Mucosa of gallbladder (tissue), 1 donor: ENCODE measurements around the gene RPP38. TPM values are rescaled to one million over a fixed set of nuclear protein-coding genes. Genes with fewer than 3 reads are reported as not detected.

Source experiments
- DNase-seq: peaks from one replicate; pipeline ENCODE4 v3.0.0-alpha.2; 2020; ENCODE audit warnings: low spot score
- total RNA-seq: library from RNA; stranded (reverse); gene quantifications from one replicate; pipeline ENCODE4 v1.2.1, GENCODE V29; 2021
- donor health status: DM: no; HTN: no; CAD: no.

The RPP38 gene
- total RNA-seq, 1 donor from 2014 or later = 15.4 TPM

DNA sequence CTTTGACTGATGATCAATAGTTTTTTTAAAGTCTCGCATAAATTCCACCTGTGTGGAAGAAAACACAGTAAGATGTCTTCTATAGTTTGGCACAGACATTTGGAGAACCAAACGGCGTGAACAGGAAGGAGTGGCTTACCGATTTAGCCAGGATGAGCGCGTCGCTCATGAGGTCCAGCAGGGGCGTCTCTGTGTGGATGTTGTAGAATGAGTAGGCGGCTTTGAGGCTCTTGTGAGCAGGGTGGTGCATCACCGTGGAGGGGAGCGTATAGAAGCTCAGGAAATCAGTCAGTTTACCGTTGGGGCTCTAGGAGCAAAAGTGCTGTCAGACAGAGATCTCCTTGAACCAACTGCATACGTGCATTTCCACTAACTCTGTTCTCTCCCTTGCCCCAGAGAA is 15.5 kb downstream of the RPP38 start:
- DNase-seq = no peak

DNA sequence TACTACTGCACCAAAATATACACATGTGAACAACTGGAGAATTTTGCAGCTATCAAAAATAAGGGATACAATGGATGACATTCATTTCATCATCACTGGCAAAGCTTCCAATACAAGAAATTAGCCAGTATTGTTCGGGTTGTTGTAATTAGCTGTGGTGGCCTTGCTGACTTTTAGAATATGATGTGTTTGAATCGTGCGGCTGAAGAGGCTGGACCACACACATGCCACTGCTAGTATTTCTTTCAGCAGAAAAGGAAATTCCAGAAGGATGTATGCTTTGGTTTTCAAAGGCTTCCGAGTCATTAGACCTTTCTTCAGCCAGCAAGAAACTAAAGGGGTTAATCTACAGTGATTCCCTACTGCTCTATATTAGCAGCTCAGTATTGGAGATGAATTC is 16.6 kb downstream of the RPP38 start:
- no peak for DNase-seq

DNA sequence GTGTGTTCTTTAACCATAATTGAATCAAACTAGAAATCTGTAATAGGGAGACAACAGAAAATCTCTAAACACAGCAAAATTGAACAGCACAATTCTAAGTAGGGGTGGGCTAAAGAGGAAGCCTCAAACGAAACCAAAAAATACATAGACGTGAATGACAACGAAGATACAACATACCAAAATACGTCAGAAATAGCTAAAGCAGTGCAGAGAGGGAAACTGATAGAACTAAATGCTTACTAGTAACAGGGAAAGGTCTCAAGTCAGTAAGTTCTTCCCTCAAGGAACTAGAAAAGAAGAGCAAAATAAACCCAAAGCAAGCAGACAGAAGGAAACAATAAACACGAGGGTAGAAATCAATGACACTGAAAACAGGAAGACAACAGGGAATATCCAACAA is 19.1 kb downstream of the RPP38 start:
- no peak for DNase-seq

DNA sequence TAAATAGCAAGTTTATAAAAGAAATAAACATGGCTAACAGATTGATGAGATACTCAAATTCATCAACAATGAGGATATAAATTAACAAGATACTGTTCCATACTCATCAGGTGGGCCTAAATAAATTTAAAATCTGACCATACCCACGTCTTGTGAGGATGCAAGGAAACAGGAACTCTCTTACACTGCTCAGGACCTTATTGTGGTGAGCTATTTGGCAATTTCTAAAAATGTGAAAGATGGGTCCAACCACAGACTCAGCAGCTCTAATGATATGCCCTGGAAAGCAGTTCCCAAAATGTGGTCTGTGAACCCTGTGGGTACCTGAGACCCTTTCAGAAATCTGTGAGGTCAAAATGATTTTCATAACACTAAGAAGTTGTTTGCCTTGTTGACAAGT is 21.5 kb downstream of the RPP38 start:
- no peak for DNase-seq

DNA sequence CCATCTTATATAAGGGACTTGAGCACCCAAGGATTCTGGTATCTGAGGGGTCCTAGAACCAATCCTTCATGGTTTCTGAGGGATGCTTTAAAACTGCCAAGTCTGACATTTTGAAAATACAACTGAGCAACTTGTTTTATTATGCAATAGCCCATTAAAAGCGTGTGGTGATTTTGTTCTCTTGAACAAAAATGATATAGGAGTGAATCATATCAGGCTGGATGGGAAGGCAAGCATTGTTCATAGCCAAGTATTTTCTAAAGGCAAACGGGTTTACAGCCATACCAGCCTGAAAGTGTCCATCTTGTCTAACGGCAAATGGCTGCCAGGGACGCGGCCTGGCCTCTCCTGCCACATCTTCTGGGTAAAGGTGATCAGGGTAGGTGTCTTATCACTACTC is 23.4 kb downstream of the RPP38 start:
- DNase-seq = no peak

DNA sequence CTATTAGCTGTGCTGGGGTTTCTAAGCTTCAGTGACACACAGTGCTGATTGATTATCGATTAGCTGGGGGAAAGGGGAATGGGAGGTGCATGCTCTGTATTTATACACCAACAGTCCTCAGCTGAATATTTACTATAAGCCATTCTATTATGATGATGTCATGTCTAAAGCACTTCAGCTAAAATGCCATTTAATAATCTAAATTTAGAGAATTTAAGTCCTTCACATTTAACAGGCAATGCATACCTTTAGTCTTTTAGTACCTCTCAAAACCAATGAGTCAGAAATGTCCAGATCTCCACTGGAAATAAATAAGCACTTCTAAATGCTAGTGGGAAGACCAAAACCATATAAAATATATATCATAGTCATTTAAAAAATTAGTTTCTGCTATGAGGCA is 24.6 kb downstream of the RPP38 start:
- DNase-seq = no peak

DNA sequence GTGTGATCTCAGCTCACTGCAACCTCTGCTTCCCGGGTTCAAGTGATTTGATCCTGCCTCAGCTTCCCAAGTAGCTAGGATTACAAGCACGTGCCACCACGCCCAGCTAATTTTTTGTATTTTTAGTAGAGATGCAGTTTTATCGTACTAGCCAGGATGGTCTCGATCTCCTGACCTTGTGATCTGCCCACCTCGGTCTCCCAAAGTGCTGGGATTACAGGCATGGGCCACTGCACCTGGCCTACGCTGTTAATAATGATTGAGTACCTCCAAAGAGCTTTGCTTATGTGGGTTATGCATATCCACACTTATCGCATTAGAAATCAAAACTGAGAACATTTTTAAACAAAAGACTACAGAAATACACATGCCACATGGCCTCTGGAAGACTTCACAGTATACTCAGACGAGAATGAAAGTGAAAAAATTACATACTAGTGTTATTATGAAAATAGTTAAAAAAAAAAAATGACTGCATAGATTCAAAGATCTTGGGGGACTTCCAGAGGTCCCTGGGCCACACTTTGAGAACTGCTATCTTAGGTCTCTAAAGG is 25.4 kb downstream of the RPP38 start:
- DNase-seq = no peak

DNA sequence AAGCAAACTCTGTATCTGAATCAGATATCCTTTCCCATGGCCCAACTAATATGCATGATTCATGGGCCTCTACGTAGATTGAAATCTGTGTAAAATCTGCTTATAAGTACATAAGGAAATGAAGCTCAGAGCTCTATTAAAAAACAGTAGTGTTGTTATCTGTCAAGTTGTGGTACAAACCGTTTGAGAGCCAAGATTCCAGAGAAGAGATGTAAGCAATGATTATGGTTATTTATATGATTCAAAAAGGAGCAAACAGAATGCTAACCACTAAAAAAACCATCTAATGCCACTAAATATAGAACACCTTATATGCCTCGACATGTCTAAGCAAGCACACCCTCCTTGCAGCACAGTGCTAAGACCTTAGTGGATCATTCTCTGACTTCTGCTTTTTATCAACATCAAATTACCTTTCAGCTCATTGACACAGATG is 26.6 kb downstream of the RPP38 start:
- no peak for DNase-seq

DNA sequence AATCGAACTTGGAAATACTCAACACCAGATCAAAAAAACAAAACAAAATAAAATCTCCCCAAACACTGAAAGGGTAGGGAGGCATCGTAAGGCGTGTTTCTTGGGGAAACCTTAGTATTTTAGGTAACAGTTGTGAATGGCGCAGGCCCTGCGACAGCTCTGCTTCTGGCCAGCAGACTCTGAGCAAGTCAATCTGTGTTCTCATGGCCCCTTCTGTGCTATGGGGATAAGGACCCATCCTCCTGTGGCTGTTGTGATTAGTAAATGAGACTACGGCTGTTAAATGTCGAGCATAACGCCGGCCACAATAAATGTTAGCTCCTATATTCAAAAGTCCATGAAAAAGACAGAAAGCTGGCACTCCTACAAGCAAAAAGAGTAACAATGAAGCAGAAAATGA is 27.0 kb downstream of the RPP38 start:
- no peak for DNase-seq

DNA sequence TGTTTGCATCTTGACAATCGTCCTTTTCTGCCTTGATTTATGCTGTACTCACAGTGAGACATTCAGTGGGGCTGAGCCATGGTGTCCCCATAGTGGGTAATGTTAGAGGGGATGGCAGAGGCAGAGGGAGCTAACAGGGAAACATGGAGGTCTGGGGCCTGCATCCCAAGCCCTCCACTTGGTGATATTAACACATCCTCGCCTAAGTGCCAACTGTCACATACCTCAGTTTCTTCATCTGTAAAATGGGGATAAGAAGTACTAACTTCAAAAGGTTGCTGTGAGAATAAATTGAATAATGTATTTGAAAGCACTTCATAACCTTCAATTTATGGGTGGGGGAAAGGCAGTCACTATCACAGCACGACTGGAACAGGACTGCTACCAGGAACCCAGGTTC is 27.8 kb downstream of the RPP38 start:
- DNase-seq = no peak

DNA sequence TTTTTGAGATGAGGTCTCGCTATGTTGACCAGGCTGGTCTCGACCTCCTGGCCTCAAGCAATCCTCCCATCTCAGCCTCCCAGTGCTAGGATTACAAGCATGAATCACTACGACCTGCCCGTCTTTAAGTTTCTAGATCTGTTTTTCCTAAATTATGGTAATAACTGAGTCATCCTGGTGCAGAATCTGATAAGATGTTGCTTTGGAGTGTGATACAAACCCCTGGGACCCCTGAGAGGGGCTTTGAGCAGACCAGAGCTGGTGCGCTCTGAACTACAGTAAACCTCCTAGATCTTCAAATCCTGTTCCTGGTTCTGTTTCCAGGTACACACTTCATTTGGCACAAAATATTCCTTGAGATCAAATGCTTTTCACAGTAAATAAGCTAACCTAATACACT is 34.2 kb downstream of the RPP38 start:
- no peak for DNase-seq

DNA sequence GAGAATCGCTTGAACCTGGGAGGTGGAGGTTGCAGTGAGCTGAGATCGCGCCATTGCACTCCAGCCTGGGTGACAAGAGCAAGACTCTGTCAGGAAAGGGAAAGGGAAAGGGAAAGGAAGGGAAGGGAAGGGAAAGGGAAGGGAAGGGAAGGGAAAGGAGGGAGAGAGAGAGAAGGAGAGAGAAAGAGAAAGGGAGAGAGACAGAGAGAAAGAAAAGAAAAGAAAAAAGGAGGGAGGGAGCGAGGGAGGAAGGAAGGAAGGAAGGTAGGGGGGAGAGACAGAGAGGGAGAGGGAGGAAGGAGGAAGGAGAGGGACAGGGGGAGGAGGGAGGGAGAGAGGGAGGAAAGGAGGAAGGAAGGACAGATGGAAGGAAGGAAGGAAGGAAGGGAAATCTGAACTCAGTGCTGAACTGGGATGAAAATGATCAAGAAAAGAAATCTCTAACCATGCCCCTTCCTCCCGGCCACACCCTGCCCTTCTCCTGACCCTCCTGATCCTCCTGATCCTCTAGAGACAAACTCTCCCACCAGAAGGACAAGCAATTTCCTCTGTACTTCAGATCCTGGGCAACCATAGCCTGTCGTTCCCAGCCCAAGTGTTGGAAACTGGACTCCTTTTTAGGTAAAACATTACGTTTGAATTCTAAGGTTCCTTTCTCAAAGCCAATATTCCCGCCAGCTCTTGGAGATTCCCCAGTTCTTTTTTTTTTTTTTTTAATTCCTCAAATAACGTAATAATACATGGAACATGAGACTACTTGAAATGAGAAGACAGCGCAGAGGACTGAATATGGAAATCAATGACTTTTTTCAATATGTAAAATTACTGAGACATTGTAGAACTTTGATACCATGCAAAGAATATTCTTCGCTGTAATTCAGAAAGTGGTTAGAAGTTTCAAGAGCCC is 39.2 kb downstream of the RPP38 start:
- no peak for DNase-seq

DNA sequence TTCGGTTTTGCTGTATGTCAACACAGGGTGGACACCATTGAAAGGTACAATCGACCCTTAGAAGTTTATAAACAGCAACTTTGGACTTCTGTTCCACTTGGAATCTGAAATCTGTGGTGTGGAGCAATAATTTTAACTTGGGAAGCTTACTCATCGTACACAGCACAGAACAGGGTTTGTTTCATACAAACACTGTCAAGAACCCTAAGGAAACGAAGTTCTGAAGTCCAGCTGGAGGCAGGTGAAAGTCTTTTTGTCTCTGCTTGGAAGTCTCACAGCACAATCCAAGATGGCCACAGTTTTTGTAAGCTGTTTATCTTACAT is 39.8 kb downstream of the RPP38 start:
- DNase-seq = no peak

DNA sequence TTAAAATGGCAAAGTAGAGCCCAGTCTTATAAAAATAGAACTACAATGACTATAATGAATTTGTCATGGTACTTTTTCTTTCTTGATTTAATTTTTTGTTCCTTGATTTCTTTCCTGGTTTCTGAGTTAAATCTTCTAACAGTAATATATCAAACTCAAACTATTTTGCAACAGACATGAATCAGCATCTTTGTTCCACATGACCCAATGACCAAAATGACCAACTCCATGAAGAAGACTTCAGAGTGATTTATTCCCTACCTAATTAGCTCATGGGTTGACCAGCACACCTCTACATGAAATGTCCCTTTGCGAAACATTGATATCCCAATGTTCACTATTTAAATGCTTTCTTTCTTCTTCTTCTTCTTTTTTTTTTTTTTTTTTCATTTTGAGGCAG is 40.5 kb downstream of the RPP38 start:
- no peak for DNase-seq

DNA sequence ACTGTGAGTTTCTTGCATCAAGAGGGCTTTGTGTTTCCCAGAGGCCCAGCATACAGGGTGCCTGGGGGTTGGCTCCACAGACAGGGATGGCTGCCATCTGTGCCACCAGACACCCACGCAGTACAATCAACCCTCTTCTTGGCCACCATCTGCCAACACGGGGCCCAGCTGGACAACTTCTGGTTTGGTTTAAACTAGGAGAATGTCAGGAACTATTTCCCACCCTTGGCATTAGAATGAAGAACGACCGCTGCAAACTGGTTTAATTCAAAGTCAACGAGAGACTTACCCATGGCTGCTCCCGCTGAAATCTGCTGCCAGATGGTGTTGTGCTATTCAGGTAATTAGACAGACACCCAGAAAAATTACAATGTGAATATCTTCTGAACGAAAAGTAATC is 43.5 kb downstream of the RPP38 start:
- no peak for DNase-seq

DNA sequence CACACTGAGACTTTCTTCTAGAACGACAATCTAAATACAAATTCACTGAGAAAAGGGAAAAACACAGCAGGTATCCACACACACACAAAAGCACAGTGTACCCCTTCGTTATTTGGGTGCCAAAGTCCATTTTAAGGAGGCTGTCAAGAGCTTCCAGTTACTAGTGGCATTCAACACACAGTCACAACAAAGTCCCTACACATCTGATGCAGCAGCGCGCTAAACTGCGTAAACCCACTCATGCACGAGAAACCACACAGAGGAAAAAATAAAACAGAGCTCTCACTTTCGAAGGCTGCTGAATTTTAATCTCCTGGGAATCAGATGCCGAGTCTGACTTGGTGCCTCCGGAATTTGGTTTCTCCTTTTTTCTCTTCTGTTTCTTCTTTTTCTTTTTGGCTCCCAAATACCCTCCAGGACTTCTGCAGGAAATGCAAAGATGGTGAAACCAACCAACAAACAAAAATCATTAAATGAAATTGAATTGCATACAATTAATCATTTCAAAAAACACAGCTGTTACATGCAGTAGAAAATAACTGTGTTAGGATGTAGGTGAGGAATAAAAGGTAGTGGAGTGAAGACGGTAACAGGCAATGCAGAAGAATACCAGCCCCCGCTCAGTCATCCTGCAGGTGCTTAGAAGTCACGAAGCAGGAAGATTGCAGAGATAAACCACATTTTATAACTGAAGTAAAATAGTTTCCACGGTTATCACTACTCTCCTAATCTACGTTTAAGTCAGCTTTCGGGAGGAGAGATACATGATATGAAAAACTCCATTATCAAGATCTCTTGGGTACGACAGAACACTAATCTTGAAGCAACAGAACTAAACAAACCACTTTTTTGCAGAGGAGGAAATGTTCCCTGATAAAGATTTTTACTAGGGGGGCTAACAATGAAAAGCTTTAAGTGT is 44.2 kb downstream of the RPP38 start:
- DNase-seq = no peak

DNA sequence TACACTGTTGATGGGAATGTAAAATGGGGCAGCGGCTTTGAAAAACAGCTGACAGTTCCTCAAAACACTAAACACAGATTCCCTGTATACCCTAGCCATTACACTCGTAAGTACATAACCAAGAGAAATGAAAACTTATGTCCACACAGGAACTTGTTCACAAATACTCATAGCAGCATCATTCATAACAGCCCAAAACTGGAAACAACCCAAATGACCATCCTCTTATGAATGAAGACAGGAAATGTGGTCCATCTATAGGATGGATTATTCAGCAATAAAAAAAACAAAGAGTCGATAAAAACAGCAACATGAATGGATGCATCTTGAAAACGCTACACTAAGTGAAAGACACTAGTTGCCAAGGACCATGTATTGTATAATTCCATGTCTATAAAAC is 47.6 kb downstream of the RPP38 start:
- no peak for DNase-seq

DNA sequence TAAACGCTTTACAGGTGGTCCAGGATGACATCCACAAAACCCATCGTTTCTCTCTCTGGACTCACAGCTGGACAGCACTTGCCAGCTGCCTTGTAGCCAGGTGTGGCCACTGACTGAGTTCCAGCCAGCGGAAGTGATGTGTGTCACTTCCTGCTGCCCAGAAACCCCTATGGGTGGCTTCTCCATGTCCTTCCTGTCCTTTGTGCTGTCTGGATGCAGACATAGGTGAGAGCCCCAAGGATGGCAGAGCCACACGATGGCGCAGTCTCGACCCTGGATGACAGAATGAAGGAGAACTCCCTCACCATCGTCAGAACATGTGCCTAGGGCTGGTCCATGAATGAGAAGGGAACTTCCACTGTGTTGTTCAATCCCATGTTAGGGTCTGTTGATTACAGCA is 49.2 kb downstream of the RPP38 start:
- DNase-seq = no peak

DNA sequence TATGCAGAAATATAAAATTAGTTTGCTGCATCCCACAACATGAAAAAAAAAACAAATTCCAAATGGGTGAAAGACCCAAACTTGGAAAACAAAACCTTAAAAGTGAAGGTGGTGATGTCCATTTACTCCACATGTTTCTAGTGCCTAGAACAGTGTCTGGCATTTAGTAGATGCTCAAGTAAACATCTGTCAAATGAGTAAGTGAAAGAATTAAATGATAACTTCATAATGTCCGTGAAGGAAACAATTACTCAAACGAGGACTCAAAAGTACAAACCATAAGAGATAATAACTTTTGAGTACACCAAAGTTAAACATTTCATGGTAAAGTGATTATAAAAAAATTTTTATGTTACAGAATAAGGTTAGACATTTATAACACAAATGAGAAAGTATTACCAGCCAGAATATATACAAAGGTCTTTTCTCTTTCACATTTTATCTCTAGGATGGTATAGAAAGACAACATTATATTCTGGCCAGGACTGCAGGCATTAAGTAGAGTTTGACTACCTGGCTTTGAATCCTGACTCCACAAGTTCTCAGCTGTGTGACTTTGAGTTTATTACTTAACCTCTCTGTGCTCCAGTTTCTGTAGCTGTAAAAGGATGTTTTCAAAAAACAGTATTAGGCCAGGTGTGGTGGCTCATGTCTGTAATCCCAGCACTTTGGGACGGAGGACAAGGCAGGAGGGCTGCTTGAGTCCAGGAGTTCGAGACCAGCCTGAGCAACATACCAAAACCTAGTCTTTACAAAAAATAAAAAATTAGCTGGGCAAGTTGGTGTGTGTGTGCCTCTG is 50.6 kb downstream of the RPP38 start:
- DNase-seq = no peak

DNA sequence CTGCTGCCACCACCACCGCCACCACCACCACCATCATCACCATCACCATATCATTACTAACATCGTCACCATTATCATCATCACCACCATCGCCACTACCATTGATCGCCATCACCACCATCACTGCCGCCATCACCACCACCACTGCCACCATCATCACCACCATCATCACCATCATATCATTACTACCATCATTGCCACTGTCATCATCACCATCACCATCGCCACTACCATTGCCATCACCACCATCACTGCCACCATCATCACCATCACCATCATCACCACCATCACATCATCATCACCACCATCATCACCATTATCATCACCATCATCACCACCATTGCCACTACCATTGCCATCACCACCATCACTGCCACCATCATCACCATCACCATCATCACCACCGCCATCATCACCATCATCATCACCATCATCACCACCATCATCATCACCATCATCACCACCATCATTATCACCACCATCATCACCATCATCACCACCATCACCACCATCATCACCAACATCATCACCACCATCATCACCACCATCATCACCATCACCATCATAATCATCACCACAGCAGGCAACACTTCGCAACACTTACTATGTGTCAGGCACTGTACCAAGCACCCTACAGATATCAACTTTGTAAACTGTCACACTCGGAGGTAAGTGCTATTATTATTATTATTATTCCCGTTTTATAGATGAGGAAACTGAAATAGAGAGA is 52.1 kb downstream of the RPP38 start:
- DNase-seq = no peak

DNA sequence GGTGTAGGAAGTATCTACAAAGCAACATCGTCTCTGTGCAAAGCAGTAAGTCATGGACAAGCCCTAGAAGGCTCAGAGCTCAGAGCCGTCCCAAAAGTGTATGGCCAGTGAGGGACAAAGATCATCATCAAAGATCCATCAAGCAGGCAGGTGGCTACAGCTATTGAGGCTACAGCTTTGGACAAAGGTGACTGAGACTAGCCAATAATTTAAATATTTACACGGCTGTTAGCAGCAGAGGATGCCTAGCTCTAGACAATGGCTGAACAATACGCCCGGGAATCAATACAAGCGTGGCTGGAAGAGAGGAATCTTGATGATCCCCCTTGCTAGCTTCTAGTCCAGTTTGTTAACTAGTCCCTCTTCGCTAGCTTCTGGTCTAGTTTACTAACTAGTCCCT is 53.4 kb downstream of the RPP38 start:
- no peak for DNase-seq
